Jurkat, Clone E6-1 (cell line): Measurements from ENCODE around the gene LIPC.

Experiments
- DNase-seq: peaks from one replicate; pipeline ENCODE4 v3.0.0-alpha.2; 2011; ENCODE audit warnings: low read depth, low spot score
- H3K4me3 ChIP-seq: 2 replicates; pipeline ENCODE4 v1.5.1; 2011; ENCODE audit warnings: mild to moderate bottlenecking, low read length, control low read depth, moderate library complexity

Gene LIPC

DNA sequence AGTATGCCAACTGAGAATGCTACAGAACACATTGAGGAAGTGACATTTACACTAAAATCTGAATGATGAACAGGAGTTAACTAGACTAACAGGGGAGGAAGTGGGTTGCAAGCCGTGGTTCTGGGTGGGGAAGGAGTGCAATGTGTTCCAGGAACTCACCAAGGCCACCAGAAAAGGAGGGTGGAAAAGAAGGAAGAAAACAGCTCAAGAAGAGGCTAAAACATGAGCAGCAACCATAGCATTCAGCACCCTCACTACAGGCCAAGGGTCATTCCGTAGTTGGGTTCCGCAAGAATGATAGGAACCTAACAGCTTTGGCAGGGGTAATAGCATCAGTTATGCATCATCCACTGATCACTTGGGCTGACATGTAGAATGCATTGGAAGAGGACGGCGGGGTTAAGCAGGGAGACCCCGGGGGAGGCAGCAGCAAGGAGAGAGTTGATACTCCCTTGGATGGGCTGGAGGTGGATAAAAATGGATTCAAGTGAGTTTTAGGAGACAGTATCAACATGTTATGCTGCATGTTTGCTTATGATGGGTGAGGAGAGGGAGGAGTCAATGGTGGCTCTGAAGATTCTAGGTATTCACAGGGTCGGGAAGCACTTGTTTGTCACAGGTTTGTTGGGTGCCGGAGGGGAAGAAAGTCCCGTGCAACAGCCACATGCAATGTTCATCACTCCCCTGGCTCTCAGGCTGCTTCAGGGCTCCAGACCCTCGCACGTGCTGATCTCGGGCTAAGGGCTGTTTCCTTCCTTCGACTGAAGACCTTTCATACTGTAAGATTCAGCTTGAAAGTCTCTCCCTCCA, 53.2 kb downstream of the LIPC start:
- peak; percentile 81 for DNase-seq
- H3K4me3 ChIP-seq = no peak overlapping the region

DNA sequence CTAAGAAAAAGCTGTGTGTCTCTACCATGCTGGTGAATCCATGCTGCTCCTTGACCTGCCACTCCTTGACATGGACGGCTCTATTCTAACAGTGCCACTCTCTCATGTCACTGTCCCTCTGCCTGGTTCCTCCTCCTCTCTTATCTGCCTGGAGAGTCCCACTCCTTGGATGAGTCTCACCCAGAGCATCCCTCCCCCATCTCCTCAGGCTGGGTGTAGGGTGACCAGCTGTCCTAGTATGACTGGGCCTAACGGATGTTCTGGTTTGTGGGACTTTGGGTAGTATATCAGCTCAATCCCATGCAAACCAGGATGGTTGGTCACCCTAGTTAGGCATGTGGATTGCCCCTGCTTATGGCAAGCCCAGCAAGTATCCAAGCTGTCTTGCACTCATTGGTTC, 54.3 kb downstream of the LIPC start:
- DNase-seq = no peak
- H3K4me3 ChIP-seq = no peak overlapping the region

DNA sequence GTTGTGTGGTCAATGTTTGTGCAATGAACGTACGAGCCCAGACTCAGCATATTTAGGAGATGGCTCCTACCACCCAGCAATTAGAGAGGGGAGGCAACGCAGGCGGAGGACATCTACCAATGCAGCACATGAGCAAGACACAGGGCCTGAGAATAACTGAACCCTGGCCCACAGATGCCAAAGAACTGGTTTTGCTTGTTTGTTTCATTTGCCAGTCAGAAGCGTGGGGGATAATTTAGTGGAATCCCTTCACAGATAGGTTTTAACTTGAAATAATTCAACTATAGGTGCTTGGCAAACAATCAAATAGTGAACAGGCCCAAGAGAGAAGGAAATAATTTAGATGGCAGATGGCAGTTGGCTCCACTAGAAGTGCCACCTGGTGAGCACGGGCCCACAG, 54.8 kb downstream of the LIPC start:
- no peak for DNase-seq
- H3K4me3 ChIP-seq = no peak overlapping the region

DNA sequence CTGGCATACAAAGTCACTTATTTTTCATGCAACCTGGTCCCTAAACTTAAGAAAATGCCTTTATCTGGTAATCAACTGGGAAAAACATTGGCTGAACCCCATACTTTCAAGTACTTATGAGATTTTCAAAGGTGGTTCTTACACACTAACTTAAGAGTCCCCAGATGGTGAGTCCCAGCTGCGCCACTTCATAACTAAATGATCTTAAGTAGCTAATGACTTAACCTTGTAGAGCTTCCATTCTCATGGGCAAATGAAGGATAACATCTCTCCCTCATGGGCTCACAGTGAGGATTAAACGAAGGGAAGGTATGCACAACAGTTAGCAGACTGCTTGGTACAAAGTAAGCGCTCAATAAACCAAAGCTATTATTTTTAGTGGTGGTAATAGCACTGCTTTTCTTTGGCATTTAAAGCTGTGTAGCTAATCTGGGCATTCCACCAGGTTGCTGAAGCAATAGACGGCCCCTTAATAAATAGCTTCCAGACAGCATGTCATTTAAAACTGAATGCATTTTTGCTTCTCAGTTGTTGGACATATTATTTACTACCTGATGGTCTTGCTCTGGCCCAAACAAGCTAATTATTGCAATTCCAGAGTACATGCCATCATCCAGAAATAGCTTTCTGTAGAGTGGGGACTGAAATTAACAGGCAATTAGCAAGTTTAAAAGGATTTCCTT, 55.4 kb downstream of the LIPC start:
- no peak overlapping the region for H3K4me3 ChIP-seq
- DNase-seq = no peak

DNA sequence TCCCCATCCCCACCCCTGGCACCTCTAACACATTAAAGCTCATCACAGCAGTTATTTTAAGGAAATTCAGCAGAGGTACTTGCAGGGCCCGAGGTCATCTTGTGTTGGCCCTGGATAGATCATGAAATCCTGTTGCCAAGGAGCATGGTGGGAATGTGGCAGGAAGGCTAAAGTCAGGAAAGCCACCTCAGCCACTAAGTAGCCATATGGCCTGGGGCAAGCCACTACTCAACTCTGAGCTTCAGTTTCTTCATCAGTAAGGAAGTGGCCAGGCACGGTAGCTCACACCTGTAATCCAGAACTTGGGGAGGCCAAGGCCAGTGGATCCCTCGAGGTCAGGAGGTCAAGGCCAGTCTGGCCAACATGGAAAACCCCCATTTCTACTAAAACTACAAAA, 55.9 kb downstream of the LIPC start:
- no peak overlapping the region for H3K4me3 ChIP-seq
- no peak for DNase-seq

DNA sequence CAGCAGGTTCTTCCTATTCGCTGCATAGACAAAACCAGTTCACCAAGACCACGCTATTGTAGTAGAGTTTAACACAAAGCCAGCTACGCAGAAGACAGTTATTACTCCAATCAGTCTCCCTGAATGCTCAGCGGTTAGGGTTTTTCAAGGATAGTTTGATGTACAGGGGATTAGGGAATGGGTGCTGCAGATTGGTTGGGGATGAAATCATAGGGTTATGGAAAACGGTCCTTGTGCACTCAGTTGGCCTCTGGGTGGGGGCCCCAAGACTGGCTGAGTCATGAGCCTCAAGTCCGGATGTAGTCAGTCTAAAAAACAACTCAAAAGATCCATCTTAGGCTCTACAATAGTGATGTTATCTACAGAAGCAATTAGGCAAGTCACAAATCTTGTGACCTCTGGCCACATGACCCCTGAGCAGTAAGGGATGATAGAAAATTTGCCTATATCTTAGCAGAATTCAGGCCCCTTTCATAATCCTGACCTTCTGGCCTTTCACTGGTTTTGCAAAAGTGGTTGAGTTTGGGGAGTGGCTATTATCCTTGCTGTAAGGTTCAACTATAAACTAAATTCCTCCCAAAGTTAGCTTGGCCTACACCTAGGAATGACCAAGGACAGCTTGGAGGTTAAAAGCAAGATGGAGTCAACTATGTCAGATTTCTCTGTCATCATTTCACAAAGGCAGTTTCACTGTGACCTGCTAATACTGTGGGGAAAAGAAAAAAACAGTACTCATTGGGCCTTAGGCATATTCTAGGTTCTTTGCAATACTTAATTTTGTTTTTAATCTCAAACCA, 57.7 kb downstream of the LIPC start:
- no peak overlapping the region for H3K4me3 ChIP-seq
- DNase-seq = no peak

- no peak for DNase-seq
- H3K4me3 ChIP-seq = no peak overlapping the region
Measured at GRCh38 chr15:58490086-58490887, 58.5 kb downstream of the LIPC start.

- no peak for DNase-seq
- no peak overlapping the region for H3K4me3 ChIP-seq
Measured at GRCh38 chr15:58490888-58491473, 59.2 kb downstream of the LIPC start.

GRCh38 chr15:58491499-58492202, 59.9 kb downstream of the LIPC start:
- no peak overlapping the region for H3K4me3 ChIP-seq
- DNase-seq = no peak

- H3K4me3 ChIP-seq = no peak overlapping the region
- no peak for DNase-seq
Measured at GRCh38 chr15:58492661-58493397, 61.0 kb downstream of the LIPC start.

DNA sequence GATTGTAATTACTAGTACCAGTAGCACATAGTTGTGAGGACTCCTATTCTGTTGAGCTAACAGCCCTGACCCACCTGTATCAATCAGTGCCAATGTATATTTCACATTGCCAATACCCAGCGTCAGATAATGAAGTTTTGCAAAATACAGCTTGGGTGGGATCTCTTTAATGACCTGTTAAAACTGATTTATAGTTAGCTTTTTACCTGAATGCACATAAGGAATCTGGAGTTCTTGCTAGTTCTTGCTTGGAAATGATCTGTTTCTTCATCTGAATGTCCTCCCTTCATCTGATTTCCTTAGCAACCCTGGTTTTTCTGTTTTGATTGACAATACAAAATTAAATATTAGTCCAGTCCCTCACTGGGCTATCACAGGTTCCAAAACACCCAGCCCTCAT, 62.8 kb downstream of the LIPC start:
- H3K4me3 ChIP-seq = no peak overlapping the region
- DNase-seq = no peak

DNA sequence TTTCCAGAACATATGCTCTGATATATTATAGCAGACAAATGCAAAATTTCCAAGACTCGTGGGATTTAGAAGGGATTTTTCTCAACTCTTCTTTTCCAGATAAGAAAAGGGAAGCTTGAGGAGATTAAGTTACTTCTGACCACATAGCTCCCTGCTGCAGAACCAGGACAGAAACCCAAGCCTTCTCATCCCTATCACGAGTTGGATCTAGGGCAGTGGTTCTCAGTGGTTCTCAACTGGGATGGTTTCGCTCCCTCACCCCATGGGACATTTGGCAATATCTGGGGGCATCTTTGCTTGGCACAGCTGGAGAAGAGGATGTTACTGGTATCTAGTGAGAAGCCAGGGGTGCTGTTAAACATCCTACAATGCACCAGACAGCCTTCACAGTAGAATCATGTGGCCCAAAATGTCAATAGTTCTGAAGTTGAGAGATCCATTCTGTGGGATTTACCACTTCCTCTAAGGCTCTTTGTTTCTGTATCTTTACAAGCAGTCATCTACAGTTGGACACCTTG, 64.2 kb downstream of the LIPC start:
- DNase-seq = peak; percentile 72
- no peak overlapping the region for H3K4me3 ChIP-seq

DNA sequence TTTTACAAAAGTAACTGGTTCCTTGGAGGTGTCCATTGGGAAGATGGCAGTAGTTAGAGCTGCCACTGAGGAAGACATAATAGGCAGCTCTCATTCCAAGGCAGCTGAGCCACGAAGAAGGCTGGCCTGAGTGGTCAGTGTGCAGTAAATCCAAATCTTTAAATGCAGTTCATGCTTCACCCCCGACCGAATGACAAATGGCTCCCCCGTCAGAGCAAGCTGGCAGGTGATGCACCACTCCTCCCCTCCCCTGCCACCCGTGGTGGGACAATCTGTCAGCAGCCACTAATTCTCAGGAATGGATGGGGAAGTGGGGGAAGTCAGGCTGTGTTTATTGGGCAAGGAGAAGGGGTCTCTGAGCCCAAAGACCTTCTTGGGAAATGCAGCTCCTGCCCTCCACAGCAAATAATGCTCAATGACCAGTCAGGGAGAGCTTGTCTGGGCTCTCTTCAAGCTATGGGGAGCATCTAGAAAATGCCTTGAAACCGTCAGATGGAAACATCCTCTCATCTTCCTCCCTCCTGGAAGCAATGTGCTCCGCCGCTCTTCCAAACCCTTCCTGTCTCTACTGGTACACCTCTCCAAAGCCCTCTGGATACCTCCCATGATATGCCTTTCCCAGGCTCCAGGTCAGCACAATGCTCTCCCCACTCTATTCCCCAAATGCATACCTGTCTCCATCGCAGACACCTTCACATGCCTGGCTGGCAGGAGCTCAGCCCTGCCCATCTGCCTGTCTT, 65.4 kb downstream of the LIPC start:
- DNase-seq = no peak
- no peak overlapping the region for H3K4me3 ChIP-seq

DNA sequence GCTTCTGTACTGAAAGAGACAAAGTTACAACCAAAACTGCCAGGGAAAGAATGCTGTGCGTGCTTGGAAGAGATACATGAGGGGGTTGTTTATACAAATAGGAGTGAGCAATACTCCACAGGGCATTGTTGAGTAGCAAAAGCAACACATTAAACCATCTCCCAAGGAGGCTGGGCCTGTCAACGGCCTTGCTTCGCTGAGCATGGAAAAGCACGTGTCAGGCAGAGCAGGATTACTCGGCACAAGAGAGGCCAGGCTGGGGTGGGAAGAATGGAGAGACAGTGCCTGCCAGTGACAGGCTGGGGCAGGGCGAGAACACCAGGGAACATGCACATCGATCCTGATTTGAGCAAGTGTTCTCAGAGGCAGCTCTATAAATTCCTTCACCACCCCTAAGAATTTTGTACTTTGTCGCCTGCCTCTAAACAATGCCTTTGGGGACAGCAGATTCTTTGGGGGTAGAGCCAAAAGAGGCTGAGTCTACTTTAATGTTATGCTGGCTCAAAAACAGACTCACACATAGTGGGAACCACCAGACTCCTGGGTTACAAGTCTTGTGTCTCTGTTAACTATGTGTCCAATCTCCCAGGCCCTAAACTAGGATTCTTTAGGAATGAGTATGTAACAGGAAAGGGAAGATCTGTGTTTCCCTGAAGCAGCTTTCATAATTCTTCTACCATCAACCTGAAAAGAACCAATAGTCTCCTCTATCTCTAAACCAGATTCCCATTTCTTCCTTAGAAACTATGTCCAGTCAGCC, 67.2 kb downstream of the LIPC start:
- no peak for DNase-seq
- no peak overlapping the region for H3K4me3 ChIP-seq

DNA sequence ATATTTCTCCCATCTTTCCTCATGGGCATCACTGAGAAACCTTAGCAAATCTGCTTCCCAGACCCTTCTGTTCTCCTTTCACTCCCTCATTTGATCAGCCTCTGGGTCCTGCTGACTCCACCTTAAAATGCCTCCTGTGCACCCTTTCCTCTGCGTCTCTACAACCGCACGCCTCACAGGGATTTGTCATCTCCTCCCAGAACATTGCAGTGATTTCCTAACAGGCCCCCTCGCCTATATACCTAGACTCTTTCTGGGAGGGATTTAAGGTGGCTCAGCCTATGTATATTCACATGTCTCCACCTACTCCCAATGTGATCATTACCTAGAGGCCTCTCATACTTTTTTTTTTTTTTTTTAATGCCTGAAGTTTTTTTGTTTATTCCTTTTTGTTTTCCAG, 69.2 kb downstream of the LIPC start:
- DNase-seq = no peak
- no peak overlapping the region for H3K4me3 ChIP-seq

DNA sequence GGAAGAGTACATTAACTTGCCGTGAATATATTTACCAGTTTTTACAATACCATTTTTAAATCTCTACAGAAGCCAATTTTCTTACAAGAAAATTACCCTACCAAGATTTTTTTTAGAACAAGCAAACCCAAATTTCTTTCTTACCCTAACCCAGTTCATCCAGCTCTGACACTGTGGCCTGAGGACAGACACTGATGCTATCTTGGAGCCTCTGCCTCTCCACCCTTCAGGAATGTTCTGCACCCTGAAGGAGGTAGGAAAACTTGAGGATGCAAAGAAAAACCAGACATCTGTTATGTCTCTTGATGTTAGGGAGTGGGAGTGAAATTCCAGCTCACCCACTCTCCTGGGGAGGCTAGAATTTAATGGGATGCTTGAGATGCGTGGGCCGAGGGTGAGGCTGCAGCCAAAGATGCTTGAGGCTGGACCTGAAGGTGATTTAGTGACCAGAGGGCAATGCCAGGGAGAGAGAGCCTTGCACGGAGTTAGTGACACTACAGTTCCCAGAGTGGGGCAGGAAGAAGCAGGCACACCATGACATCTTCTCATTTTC, 69.9 kb downstream of the LIPC start:
- no peak overlapping the region for H3K4me3 ChIP-seq
- DNase-seq = no peak
